Urinary bladder (tissue), 4 donors: ENCODE measurements around the gene FBL. TPM values are rescaled to one million over a fixed set of nuclear protein-coding genes. Genes with fewer than 3 reads are reported as not detected.

ENCODE experiments used
- DNase-seq: peaks from one replicate; pipeline ENCODE4 v3.0.0-alpha.2; 2015; ENCODE audit errors: extremely low spot score
- H3K27ac ChIP-seq: one replicate; pipeline ENCODE4 v1.5.1; 2013; ENCODE audit warnings: low read depth, mild to moderate bottlenecking, moderate library complexity
- H3K36me3 ChIP-seq: one replicate; pipeline ENCODE4 v1.6.1; 2013; ENCODE audit warnings: mild to moderate bottlenecking, moderate library complexity; ENCODE audit not compliant: insufficient read depth
- H3K4me1 ChIP-seq: one replicate; pipeline ENCODE4 v1.6.1; 2013; ENCODE audit warnings: mild to moderate bottlenecking, moderate library complexity; ENCODE audit not compliant: insufficient read depth
- H3K4me3 ChIP-seq: one replicate; pipeline ENCODE4 v1.5.1; 2013; ENCODE audit warnings: low read depth, low read length
- WGBS: extraction: QIAGEN DNeasy Blood & Tissue Kit; methylation state at CpG from one replicate; pipeline ENCODE4 v1.1.7; 2013; 5-methylcytosine and 5-hydroxymethylcytosine counted together
- polyA plus RNA-seq: library from polyadenylated mRNA; stranded (reverse); fragments of 200-250 nt; gene quantifications from one replicate; pipeline ENCODE4 v1.2.3, GENCODE V29; 2013
- small RNA-seq: library from RNA; depleted of rRNA; stranded (forward); fragments of <200 nt; gene quantifications from one replicate; pipeline ENCODE3, GENCODE V24; 2014
- total RNA-seq: library from RNA; depleted of rRNA; stranded (reverse); fragments of >200 nt; gene quantifications from one replicate; pipeline ENCODE4 v1.2.3, GENCODE V29; 2014
- donor health status: healthy with polysubstance abuse.
- donor health status: healthy.

The FBL gene
- total and polyA plus RNA-seq, 2 donors, result 146 to 281 TPM

DNA sequence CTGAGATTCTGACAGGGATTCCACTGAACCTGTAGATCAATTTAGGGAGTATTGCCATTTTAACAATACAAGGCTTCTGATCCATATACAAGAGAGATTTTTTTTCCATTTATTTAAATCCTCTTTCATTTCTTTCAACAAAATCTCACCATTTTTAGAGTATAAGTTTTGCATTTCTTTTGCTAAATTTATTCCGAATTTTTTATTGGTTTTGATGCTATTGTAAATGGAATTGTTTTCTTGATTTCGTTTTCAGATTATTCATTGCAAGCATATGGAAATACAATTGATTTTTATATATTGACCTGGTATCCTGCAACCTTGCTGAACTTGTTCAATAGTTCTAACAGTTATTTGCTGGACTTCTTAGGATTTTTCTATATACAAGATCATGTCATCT, 49.1 kb downstream of the FBL start:
- DNase-seq, result no peak
- no peaks in the 10 kb centered on the region for H3K36me3 ChIP-seq
- no peak overlapping the region for H3K27ac ChIP-seq
- WGBS, result 52% methylated on average over 2 of the region's 2 CpGs
- H3K4me1 ChIP-seq, result no peaks in the 10 kb centered on the region
- no peak overlapping the region for H3K4me3 ChIP-seq

DNA sequence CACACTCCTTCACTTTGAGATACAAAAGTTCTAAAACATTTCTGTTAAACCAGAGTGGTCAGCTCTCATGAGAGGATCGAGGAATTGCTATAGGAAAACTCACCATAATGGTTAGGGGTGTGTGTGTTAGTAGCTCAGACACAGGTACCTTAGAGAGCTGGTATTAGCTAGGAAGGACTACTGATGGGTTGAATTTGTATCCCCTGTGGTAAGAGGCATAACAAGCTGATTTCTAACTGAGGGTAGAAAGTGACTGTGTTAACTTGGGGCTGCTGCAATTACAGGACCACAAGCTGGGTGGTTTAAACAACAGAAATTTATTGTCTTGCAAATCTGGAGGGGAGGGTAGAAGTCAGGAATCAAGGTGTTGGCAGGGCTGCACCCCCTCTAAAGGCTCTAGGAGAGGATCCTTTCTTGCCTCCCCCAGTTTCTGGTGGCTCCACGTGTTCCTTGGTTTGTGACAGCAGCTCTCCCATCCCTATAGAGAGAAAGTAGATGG, 50.1 kb downstream of the FBL start:
- Histone ChIP-seq H3K4me3 (no peak overlapping the region), H3K4me1 (no peaks in the 10 kb centered on the region), H3K36me3 (no peaks in the 10 kb centered on the region), H3K27ac (no peak overlapping the region)
- 25% methylated on average over 2 of the region's 2 CpGs for WGBS
- no peak for DNase-seq

DNA sequence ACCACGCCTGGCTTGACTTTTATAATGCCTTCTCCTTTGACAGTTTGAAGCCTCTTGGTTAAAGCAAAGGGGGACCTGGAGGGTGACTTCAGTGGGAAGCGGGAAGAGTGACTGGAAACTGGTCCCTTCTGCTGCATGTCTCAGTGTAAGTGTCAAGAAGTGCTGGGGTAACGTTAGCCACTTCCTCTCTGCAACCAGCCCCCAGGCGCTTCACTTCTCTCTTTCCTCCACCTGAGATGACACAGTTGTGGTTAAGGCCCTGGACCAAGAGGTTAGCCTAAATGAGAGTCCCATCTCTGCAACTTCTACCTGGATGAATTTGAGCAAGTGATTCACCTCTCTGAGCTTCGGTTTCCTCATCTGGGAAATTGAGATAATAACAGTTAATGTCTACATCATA, 51.2 kb downstream of the FBL start:
- Histone ChIP-seq H3K27ac (no peak overlapping the region), H3K4me3 (no peak overlapping the region), H3K4me1 (no peaks in the 10 kb centered on the region), H3K36me3 (no peaks in the 10 kb centered on the region)
- no peak for DNase-seq
- WGBS, result 65% methylated on average over 5 of the region's 5 CpGs

DNA sequence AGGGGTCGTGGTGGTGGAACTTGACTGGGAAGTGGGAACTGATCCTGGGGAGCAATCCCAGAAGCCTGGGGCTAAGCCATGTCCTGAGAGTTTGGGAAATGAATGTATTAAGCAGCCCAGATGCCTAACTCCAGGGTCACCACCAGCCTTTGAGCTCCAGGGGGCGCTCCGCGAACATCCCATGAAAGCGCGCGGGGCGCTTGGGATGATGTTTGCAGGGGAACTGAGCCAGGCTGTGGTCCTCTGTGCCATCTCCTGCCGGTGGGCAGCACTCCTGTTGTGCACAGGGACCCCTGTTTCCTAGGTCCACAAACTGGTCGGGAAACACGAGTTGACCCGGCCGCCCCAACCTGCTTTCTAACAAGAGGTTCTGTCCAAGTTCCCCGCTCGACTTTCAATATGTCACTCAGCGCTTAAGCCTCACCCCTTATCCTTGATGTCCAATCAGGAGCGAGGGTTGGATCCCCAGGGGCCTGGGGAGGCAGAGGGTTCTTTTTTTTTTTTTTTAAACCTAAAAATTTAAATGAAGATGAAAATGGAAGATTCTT, 53.1 kb downstream of the FBL start:
- Histone ChIP-seq H3K4me1 (no peaks in the 10 kb centered on the region), H3K36me3 (no peaks in the 10 kb centered on the region), H3K27ac (no peak overlapping the region), H3K4me3 (peak overlapping the region; percentile 12)
- under 1% methylated on average over 17 of the region's 17 CpGs for WGBS
- DNase-seq, result peak; percentile 29

DNA sequence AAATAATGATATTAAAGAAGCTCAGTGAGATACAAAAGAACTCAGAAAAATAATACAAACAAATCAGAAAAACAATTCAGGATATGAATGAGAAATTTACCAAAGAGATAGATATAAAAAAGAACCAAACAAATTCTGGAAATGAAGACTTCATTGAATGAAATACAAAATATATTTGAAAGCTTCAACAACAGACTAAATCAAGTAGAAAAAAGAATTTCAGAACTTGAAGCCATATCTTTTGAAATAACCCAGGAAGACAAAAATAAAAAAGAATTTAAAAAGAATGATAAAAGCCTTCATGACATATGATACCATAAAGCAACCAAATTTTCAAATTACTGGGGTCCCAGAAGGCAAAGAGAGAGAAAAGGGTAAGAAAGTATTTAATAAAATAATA, 57.9 kb downstream of the FBL start:
- no peak overlapping the region for H3K27ac ChIP-seq
- no peak overlapping the region for H3K4me3 ChIP-seq
- no peaks in the 10 kb centered on the region for H3K4me1 ChIP-seq
- DNase-seq, result no peak
- H3K36me3 ChIP-seq, result no peaks in the 10 kb centered on the region

Small RNA genes within 50 kb of the gene (small RNA-seq; reads per million reads assigned to genes)
- gene MIR6719, result not detected

Other genes starting within 250 kb of the FBL start
- gene LGALS13, start 243.9 kb downstream of the FBL start, total RNA-seq, result not detected
- not detected for gene LGALS13, start 243.9 kb downstream of the FBL start, polyA plus RNA-seq
- gene LGALS16, start 190.5 kb downstream of the FBL start, total RNA-seq, result not detected
- not detected for gene LGALS16, start 190.5 kb downstream of the FBL start, polyA plus RNA-seq
- gene LGALS14, start 141.9 kb downstream of the FBL start, total RNA-seq, result not detected
- gene LGALS14, start 141.9 kb downstream of the FBL start, polyA plus RNA-seq, result not detected
- gene CLC, start 108.3 kb downstream of the FBL start, total RNA-seq, result 0.90 TPM
- not detected for gene CLC, start 108.3 kb downstream of the FBL start, polyA plus RNA-seq
- not detected for gene LEUTX, start 67.5 kb downstream of the FBL start, total RNA-seq
- gene LEUTX, start 67.5 kb downstream of the FBL start, polyA plus RNA-seq, result not detected
- 12.6 TPM for gene DYRK1B, start 12.2 kb downstream of the FBL start, total RNA-seq
- gene DYRK1B, start 12.2 kb downstream of the FBL start, polyA plus RNA-seq, result 17.2 TPM
- 7.7 TPM for gene FCGBP, start 88.3 kb upstream of the FBL start, total RNA-seq
- gene FCGBP, start 88.3 kb upstream of the FBL start, polyA plus RNA-seq, result 9.4 TPM
- gene PSMC4, start 124.8 kb upstream of the FBL start, total RNA-seq, result 45.2 TPM
- gene PSMC4, start 124.8 kb upstream of the FBL start, polyA plus RNA-seq, result 81.4 TPM
- gene ZNF546, start 150.7 kb upstream of the FBL start, total RNA-seq, result 23.4 TPM
- 2.3 TPM for gene ZNF546, start 150.7 kb upstream of the FBL start, polyA plus RNA-seq
- 45.3 TPM for gene ZNF780B, start 209.9 kb upstream of the FBL start, total RNA-seq
- gene ZNF780B, start 209.9 kb upstream of the FBL start, polyA plus RNA-seq, result 9.8 TPM
- 33.3 TPM for gene ZNF780A, start 244.6 kb upstream of the FBL start, total RNA-seq
- gene ZNF780A, start 244.6 kb upstream of the FBL start, polyA plus RNA-seq, result 7.2 TPM